GM18861 (cell line): ENCODE data around the gene SHC2.
"Not testable (repeated sequence)": the region's sequence is repeated elsewhere in the genome, so short reads cannot be mapped to it uniquely, and the experiment has no call there.

Experiments
- ATAC-seq: cut with Tn5 transposase; IDR thresholded peaks from one replicate; pipeline ENCODE4 v1.9.1; 2021; ENCODE audit not compliant: unreplicated experiment

SHC2 gene

DNA sequence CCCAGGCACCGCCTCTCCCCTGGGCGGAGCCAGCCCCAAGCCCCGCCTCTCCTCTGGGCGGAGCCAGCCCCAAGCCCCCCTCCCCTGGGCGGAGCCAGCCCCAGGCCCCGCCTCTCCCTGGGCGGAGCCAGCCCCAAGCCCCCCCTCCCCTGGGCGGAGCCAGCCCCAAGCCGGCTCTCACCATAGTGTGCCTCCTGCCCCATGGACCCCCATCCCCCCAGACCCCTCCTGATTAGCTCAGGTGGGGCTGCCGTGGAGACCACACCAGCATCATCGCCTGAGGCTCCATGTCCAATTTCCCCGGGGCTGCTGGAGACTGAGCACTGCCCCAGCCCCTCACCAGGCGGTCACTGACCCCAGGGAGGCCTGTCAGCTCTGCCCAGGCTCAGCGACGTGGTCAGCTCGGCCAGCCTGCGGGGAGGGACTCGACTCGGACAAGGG lies 31.3 kb upstream of the SHC2 start:
- ATAC-seq, result no peak

GRCh38 chr19:491146-491741 lies 30.4 kb upstream of the SHC2 start:
- ATAC-seq, result no peak

DNA sequence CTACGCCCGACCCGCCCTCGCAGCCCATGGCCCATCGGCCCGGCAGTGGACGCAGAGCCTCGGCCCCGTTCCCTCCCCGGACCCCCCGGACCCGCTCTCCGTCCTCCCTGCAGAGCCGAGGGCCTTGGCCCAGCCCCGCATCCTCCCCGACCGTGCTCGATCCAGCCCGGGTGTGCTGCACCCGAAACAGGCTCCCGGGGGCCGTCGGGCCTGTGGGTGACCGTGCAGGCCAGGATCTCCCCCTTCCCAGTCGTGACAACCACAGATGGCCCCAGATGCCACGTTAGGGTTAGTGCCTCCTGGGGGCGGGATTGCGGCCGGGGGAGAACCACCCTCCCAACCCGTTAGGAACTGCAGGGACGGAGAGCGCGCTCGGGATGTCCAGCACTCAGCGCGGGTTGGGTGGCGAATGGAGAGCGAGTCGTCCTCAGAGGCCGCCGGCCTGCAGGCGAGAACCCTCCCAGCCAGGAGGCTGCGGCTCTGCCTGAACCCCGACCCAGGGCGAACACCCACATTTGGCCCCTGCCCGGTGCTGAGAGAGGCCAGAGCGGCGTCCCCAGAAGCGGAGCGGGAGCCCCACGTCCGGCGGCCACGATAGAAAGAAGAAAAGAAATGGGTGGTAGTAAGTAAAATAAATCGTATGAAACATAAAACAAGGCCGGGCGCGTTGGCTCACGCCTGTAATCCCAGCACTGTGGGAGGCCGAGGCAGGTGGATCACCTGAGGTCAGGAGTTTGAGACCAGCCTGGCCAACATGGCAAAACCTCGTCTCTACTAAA lies 28.8 kb upstream of the SHC2 start:
- no peak for ATAC-seq

DNA sequence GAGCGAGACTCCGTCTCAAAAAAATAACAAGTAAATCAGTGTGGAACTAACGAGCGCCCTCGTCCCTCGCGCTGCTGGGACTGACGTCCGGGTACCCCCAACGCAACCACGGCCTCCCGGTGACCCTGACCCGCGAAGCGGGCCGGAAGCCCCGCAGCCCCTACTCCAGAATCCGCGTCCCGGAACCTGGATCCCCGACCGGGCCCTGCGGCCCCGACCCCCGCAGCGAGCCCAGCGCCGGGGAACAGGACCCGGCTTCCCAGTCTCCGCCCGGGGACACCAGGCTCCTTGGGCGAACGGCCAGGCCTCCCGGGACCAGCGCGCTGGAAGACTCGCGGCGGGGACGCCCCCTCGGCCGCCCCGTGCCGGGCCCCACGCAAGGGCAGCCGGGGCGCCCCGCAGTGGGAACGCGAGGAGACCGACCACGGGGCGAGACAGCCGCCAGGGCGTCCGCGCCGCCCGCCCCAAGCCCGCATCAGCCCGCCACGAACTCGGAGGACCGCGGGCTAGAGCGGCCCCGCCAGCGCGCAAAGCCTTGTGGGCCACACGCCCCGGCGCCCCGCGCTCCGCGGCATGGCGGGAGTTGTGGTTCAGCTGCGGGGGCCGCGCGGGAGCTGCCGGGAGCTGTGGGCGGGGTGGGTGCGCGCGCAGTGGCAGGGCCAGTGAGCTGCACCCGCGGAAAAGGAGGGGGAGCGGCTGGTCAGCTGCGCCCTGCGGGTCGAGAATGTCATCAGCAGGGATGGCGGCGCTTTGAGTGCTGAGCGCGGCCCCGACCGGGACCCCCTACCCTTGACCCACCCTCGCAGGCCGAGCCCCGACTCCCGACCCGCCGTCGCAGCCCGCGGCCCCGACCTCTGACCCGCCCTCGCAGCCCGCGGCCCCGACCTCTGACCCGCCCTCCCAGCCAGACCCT lies 27.9 kb upstream of the SHC2 start:
- peak; percentile 67 for ATAC-seq

DNA sequence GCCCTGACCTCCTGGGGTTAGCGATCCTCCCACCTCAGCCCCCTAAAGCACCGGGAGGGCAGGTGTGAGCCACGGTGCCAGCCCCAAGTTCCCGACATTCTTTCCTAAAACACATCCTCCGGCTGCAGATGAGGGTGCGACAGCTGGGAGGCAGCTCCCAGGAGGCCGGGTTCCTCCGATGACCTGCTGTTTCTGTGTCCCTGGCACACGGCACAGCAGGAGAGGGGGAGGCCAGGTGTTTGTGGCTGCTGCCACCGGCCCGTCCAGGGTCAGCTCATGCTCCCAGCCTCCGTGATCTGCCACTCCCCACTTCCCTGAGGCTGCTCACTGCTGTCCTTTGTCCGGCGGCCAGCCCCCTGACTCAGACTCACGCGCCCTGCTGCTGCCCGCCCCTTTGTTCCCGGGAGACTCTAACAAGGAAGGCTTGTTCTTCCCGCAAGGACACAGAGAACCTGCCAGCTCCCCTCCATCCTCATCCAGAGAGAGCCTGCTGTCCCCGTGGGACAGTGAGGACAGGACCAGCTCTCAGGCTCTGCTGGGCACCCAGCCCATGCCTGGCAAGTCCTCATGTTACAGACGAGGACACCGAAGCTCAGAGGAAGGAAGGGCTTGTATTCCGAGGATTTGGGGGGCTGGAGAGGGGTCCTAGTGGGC lies 24.9 kb upstream of the SHC2 start:
- ATAC-seq, result no peak

- no peak for ATAC-seq
Measured at GRCh38 chr19:485077-485476, 24.2 kb upstream of the SHC2 start.

GRCh38 chr19:484494-484893 lies 23.7 kb upstream of the SHC2 start:
- no peak for ATAC-seq

GRCh38 chr19:483332-484072 lies 22.7 kb upstream of the SHC2 start:
- no peak for ATAC-seq

- no peak for ATAC-seq
Measured at GRCh38 chr19:482186-483041, 21.6 kb upstream of the SHC2 start.

GRCh38 chr19:481100-481499 lies 20.3 kb upstream of the SHC2 start:
- ATAC-seq, result not testable (repeated sequence)

- no peak for ATAC-seq
Measured at GRCh38 chr19:480016-480855, 19.4 kb upstream of the SHC2 start.

- no peak for ATAC-seq
Measured at GRCh38 chr19:478976-479375, 18.1 kb upstream of the SHC2 start.

GRCh38 chr19:478236-478903 lies 17.5 kb upstream of the SHC2 start:
- no peak for ATAC-seq

DNA sequence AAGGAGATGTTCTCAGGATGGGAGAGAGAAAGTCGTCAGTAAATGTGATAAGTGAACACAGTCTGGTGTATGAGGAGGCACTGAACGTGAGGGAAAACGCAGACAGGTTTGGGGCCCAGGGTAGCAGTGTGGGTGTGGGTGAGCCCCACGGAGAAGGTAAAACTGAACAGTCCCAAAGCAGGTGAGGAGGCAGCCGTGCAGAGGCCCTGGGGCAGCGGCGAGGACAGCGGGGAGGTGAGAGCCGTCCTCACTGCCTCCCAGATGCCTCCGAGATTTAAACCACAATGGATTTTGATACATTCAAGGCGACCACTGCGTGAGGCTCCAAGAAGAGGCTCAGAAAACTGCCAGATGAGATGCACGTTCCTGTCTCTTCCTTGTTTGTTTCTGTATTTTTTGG lies 14.5 kb upstream of the SHC2 start:
- no peak for ATAC-seq

DNA sequence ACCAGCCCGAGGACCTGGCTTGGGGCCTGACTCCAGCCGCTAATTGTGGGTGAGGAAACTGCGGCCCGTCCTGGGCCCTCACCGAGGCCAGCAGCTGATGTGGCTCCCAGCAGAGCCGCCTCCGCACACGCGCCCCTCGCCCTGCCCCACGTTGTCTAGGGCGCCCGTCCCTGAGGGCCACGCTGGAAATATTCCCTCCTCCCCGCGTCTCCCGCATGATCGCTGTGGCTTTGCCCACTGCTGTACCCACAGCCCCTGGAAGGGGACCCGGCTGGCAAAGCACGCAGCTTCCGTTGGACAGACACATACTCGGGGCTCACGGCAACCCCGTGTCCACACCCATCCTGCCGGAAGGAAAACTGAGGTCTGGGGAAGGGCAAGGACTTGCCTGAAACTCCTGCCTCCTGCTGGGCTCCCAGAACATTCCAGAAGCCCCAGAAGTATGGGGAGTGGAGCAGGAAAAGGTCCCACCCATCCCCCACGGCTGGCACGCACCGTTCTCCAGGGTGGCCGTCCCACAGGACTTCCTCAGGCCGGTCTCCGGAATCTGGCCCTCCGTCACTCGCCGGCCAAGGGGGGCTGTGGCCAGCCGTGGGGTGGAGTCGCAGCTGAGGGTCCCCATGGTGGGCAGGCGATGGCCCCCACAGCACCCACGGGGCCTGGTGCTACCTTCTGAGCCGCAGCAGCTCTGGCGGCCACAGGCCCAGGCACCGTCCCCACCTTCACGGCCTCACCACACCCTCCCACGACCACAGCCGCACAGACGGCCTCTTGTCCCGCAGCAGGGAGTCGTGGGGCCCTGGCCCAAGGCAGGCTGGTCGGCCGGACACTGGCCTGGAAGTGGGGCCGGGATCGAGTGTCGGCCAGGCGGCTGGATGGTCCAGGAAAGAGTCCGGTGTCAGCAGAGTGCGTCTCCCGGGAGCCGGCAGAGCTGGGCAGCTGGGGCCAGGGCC lies 13.6 kb upstream of the SHC2 start:
- no peak for ATAC-seq

GRCh38 chr19:472005-472858 lies 11.4 kb upstream of the SHC2 start:
- ATAC-seq, result no peak
